Stimulated activated CD4-positive, alpha-beta T cell treated with anti-CD3 and anti-CD28 coated beads, Interleukin-4, amount 100 ng/mL, for 24 hours (primary cell): Measurements from ENCODE around the gene ITGAE.

ENCODE experiments used
- DNase-seq: peaks from one replicate; pipeline ENCODE4 v3.0.0-alpha.2; 2020

Gene ITGAE

GRCh38 chr17:3689262-3690093 lies 111.5 kb downstream of the ITGAE start:
- DNase-seq, result no peak

GRCh38 chr17:3688852-3689261 lies 112.1 kb downstream of the ITGAE start:
- no peak for DNase-seq

GRCh38 chr17:3688027-3688553 lies 112.9 kb downstream of the ITGAE start:
- no peak for DNase-seq

GRCh38 chr17:3685174-3685573 lies 115.8 kb downstream of the ITGAE start:
- no peak for DNase-seq

DNA sequence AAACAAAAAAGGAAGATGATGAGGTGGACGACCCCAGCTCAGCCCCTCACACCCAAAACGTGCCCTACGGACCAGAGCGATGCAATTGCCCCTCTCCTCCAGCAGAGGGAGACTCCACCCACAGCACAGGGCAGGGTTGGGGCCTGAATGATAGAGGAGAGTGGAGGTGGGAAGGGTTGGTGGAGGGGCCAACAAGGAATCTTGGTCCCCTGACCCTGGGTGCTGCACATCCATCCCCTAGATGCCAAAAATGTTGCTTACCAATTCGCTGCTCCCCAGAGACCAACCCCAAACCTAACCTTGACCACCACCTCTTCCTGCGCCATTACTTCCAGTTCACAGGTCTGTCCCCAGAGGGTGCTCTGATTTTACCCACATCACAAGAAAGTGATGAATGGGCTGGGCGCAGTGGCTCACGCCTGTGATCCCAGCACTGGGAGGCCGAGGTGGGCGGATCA lies 117.9 kb downstream of the ITGAE start:
- peak; percentile 65 for DNase-seq

GRCh38 chr17:3682033-3682432 lies 119.0 kb downstream of the ITGAE start:
- DNase-seq, result no peak

DNA sequence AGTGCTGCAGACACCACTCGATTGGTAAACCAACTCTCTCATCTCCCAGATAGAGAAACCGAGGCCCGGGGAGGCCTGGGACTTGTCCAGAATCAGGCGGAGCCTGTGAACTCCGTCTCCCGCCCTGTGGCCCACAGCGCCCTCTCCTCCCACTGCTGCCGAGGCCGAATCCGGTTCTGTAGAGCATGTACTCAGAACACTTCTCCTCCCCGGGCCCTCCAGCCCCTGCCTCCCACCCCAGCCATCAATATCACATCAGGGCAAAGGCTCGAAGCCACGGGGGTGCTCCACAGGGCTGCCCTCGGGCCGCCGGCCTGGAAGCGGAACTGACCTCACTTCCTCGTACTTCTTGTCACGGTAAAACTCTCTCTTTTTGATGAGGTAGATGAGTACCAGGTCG lies 119.4 kb downstream of the ITGAE start:
- no peak for DNase-seq

DNA sequence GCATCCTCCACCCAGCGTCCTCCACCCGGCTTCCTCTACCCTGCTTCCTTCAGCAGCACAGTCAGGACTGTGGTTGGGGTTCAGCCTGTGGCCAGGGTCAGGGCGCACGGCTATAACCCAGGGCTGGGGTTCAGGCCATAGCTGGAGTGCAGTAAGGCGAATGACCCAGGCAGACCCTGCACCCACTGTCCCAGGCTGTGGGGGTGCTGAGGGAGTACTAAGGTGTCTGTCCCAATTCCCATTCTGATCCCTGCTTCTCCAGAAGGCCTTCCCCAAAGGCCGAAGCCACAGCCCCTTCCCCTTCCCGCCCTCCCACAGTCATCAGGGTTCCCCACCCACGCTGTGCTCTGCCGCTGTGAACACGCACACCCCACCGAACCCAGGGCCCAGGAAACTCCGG lies 119.9 kb downstream of the ITGAE start:
- DNase-seq, result no peak

- DNase-seq, result no peak
These were observed 121.4 kb downstream of the ITGAE start for GRCh38 chr17:3679531-3680126.

DNA sequence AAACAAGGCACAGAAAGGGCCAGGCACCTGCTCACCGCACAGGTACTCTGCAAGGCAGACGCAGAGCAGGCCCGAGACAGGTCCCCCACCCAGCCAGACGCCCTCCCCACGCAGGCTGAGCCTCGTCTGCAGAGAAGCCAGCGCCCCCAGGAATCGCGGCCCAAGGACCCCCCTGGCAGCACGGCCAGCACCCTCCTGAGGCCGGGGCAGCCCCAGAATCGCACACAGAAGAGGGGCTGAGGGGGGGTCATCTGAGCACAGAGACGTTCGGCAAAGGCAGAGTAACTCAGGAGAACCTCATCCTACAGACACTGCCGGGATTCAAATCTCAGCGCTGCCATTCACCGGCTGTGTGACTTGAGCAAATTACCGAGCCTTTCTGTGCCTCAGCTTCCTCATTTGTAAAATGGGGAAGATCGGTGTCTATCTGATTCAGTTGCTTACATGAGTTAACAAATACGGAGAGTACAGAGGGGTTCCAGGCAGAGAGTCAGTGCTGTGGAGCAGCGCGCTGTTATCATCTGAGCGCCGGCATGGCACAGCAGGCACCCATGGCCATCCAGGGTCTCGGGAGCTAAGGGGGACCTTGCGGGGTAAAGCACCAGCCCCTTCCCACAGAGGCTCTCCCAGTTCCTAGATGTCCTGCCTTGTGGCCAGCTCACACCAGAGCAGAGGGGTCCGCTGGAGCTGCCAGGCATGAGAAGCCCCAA lies 122.0 kb downstream of the ITGAE start:
- DNase-seq, result no peak

DNA sequence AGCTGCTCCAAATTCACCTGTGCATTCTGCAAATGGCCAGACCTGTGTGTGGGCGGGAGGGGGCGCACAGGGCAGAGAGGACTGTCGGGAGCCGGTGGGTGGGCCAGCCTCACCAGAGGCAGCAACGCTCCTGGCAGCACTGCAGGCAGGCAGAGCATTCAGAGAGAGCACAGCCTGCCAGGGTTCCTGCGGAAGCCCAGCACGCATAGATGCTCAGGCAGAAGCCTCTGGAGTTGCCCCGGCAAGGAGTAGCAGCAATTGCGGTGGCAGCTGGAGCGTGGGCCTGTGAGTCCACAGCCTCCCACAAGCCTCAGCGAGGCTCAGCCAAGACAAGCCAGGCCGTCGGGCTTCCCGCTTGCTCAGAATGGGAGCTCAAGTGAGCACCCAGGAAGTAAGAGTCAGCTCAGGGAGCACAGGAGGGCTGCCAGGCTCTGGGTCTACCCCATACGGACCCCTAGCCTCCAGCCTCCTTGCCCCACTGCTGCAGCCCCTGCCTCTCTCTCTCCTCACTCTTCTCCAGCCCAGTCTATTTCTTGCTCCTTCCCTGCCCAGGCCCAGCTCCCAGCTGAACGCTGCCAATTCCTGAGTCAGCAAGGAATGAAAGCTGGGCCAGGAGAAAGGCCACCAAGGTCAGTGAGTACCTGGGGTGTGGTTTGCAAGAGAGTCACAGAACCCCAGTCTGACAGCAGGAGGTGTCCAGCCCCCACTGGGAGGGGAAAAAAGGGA lies 122.7 kb downstream of the ITGAE start:
- no peak for DNase-seq

DNA sequence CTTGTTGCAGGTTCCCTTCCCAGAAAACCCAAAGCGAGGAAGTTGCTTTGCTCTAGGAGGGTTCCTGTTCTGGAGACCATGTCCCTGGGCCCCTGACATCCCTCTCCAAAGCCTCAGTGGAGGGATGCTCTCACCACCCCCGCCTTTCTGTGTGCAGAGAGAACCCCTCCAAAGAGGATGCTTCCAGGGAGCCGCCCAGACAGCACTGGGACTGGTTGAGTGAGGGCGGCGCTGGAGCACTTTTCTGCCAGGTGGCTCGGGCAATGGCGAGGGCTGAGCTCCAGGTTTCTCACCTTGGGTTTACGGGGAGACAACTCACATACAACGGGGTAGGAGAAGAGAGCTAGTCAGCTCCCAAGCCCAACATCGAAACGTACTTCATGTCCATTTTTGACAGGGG lies 125.1 kb downstream of the ITGAE start:
- no peak for DNase-seq

DNA sequence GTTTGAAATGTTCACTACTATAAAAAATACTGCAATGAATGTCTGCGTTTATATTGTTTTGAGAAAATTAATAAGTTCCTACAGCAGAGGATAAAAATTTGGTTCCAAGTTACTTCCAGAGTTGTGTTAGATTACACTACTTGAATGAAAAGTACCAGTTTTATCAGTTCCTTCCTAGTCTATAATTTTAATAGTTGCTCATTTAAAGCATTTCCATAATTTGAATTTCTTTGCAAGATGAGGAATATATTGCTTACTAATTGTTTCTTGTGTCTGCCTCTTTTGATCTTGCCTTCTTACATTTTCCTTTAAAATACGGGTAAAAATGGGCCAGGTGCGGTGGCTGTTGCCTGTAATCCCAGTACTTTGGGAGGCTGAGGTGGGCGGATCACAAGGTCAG lies 128.4 kb downstream of the ITGAE start:
- no peak for DNase-seq

- DNase-seq, result no peak
These were observed 131.4 kb downstream of the ITGAE start for GRCh38 chr17:3669548-3669947.

GRCh38 chr17:3669085-3669347 lies 132.0 kb downstream of the ITGAE start:
- DNase-seq, result no peak

DNA sequence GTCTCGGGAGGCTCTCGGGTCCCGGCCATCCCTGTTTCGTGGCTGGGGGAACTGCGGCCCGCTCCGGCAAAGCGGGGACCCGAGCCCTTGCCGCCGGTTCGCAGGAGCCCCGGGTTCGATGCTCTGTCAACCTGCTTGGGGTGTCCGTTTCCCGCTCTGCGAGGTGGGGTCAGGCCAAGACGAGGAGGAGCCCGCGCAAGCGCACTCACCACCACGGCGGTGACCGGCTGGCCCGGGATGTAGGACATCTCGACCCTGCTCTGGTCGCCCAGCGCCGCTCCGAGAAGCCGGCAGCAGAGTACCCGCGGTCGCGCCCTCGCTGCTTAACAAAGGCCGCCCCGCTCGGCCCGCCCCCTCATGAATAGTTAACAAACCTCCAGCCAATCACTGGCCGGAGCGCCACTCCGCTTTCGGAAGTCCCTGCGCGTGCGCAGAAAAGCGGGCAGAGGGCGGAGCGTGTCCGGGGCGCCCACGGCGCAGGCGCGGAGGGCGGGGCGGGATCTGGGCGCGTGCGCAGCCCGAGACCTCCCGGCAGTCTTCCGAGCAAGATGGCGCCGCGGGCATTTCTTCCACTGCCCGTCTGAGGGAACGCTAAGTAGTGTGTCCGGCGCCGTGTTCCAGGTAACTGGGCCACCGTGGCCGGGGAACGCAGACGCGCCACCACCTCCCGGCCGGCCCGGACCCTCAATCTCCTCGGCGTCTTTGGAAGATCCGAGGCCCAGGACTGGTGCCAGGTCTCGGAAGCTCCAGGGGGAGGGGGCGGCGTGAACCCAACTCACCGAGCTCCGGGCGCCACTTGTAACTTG lies 132.5 kb downstream of the ITGAE start, which contains the start of the genes EMC6 and TAX1BP3:
EMC6 (plus strand) TSS at position 534 of the 806 bp plus-strand sequence. CDS start 335 bp downstream, outside the sequence.
TAX1BP3 (minus strand) TSS at position 300 of the 806 bp plus-strand sequence; CDS start at position 248, 52 bp downstream.
- peak; percentile 98 for DNase-seq

DNA sequence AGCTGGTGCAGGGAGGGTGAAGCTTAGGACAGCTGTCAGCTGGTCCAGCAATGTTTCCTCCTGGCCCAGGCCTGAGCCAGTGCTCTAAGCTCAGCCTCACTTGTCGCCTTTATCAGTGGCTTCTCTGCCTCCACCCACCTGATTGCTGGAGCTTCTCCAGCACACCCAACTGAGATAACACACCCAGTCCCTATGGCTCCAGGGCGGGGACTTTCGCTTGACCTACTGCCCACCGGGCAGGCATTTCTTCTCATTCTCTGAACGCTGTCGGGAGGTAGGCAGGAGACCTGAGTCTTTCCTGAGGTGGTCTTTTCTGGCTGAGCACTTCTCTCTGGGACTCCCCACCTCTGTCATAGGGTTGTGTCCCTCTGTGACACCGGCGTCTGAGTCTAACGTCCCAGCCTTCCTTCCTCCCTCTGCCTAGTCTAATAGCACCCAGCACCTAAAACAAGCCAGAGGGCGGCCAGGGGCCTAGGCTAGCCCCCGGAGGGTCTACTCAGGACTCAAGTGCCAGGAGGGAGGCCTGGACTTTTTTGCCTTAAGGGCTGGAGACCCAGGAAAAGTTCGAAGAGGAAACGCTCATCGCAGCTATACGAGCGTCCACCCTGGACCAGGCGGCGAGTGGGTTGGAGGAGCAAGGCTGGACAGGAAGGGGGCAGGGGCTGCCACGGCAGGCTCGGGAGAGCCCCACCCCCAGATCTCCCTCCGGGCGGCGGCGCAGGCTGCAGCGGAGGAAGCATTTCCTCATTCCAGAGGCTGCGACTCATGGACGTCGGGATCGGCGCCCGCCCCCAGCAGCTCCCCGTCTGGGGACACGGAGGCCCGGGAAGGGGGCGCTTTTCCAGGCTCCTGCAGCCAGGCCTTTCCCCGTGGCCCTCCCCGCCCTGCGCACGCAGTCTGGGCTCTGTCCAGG lies 133.4 kb downstream of the ITGAE start:
- DNase-seq, result no peak

DNA sequence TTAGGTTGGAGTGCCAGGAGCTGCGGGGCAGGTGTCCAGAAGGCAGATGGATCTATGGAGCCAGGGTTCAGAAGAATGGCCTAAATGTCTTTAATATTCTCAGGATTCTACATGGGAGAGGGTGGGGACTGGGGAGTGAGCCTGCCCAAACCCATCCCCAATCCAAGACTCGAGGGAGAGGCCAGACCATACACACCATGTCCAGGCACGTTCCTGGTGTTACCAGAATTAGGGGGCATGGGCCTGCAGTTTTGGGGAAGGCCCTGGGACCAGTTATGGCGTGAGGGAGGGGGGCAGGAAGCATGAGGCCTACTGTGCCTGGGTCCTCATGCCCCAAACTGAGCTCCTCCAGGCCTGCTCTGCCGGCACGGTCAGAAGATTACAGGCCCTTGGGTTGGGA lies 134.5 kb downstream of the ITGAE start:
- DNase-seq, result no peak

GRCh38 chr17:3665834-3666233 lies 135.2 kb downstream of the ITGAE start:
- DNase-seq, result no peak
